HG02852 (cell line): ENCODE results near the gene ERP27.

ENCODE experiments used
- ATAC-seq: cut with Tn5 transposase; IDR thresholded peaks from one replicate; pipeline ENCODE4 v1.9.1; 2021; ENCODE audit warnings: mild to moderate bottlenecking, moderate library complexity; ENCODE audit not compliant: unreplicated experiment

The ERP27 gene

GRCh38 chr12:14937014-14937413 lies 1.3 kb downstream of the ERP27 start:
- ATAC-seq, result no peak

GRCh38 chr12:14936224-14936861 lies 2.0 kb downstream of the ERP27 start:
- ATAC-seq, result no peak

DNA sequence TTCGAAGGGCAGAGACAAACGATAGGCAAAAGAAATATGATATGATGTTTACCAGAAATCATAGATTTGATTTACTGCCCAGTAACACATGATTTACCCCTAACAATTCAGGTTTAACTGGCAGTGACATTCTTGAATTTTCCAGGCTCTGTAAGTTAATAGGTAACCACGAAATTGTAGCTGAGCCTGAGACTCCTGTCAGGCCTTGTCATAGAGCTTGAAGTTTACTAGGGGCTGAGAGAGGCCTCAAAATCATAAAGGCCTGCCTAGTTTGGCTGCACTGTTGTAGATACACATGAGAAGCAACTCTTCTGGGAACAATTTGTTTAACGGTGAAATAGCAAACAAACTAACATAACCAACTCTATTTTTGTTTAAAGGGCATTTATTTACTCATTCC lies 3.3 kb downstream of the ERP27 start:
- no peak for ATAC-seq

DNA sequence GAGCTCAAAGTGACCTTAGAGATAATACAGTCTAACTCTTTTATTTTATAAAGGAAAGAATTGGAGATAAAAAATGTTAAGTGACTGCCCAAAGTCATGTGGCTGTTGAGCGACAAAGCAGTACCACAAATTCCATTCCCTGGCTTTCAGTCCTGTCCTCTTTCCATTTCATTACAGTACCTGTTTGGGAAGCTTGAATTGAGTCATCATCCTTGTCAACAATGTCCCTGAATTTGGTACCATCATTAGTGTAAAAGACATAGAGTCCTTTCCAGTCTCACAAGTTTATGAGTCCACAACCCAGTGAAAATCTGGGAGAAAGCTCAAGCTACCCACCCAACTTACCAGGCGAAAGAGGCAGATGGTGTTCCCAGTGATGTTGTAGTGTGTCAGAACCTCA lies 3.8 kb downstream of the ERP27 start:
- ATAC-seq, result no peak

- no peak for ATAC-seq
Observed at GRCh38 chr12:14931791-14932560, 6.4 kb downstream of the ERP27 start.

DNA sequence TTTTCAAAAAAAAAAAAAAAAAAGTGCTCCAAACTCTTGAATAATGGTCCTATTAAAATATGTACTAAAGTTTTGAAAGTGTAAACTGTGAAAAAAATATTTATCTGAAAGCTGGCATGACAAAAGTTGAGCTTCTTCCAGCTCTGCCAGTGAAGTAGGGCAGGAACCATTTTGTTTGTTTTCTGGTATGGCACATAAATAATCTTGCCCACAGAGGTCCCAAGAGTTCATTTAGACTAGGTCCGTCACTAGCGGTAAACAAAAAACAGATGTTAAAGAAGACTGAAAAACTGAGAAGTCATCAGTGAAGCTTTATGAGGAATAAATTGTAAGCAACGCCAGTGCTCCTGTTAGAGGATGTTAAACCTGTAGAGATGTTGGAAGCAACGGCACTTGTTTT lies 7.0 kb downstream of the ERP27 start:
- ATAC-seq, result no peak

GRCh38 chr12:14930299-14930698 lies 8.0 kb downstream of the ERP27 start:
- no peak for ATAC-seq

- no peak for ATAC-seq
Observed at GRCh38 chr12:14928931-14929330, 9.4 kb downstream of the ERP27 start.

DNA sequence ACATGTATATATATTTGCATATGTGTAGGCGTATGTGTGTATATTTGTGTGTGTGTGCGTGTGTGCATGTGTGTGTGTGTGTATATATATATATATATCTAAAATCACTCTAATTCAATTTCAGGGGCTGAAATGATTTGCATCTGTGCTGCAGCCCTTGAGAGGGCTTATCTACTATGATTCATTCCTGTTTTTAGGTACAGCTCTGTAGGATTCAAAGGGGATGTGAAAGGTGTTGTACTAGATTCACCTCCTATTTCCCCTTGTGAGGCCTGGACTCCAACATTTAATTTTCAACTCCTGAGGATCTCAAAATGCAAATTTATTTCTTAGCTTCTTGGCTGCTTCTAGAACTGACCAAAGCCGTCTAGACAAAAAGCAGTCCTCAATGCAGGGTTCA lies 11.1 kb downstream of the ERP27 start:
- peak; percentile 55 for ATAC-seq

DNA sequence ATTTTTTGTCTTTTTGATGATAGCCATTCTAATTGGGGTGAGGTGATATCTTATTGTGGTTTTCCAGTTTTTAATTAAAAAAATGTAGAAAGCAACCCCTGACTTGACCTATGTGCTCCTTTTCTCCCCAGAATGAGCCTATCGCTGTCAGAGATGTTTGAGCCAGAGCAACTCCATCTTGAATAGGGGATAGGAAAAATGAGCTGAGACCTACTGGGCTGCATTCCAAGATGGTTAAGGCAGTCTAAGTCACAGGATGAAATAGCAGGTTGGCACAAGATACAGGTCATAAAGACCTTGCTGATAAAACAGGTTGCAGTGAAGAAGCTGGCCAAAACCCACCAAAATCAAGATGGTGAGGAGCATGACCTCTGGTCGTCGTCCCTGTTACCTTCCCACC lies 13.8 kb downstream of the ERP27 start:
- no peak for ATAC-seq

DNA sequence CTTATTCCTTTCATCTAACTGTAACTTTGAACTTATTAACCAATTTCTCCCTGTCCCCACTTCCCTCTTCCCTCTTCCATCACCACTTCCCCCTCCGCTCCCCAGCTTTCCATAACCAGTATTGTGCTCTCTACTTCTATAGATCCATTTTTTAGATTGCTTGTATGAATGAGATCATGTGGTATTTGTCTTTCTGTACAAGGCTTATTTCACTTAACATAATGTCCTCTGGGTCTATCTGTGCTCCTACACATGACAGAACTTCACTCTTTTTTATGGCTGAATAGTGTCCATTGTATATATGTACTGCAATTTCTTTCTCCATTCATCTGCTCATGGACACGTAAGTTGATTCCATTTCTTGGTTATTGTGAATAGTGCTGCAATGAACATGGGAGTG lies 14.4 kb downstream of the ERP27 start:
- ATAC-seq, result no peak

- peak; percentile 72 for ATAC-seq
Observed at GRCh38 chr12:14921218-14921617, 17.1 kb downstream of the ERP27 start.

GRCh38 chr12:14920475-14921126 lies 17.7 kb downstream of the ERP27 start:
- ATAC-seq, result peak; percentile 85

- no peak for ATAC-seq
Observed at GRCh38 chr12:14919455-14919854, 18.9 kb downstream of the ERP27 start.

DNA sequence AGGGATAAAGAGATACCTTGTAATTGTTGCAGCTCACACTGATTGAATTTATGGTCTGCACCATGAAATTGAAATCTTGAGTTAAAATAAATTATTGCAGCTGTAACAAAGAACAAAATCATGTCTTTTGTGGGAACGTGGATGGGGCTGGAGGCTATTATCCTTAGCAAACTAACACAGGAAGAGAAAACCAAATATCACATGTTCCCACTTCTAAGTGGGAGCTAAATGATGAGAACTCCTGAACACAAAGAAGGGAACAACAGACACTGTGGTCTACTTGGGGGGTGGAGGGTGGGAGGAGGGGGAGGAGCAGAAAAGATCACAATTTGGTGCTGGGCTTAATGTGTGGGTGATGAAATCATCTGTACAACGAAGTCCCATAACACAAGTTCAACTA lies 22.6 kb downstream of the ERP27 start:
- no peak for ATAC-seq

DNA sequence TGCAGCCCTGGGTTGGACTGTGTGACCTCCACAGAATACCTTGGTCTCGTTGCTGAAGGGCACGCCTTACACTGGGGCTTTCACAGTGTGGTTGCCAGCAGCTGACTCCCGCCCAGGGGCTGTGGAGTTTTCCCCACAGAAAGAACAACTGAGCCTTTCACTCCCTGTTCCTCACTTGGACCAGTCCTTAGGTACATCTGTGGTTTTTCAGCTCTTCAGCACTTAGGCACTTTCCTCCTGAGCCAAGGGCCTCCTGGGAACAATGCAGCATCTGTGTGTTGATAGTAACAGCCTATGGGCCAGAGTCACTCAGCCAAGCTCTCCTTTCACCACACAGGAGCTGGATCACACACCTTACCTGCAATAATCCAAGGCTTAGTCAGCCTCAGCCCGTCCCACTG lies 25.0 kb downstream of the ERP27 start:
- ATAC-seq, result no peak

GRCh38 chr12:14911131-14911530 lies 27.2 kb downstream of the ERP27 start:
- no peak for ATAC-seq

DNA sequence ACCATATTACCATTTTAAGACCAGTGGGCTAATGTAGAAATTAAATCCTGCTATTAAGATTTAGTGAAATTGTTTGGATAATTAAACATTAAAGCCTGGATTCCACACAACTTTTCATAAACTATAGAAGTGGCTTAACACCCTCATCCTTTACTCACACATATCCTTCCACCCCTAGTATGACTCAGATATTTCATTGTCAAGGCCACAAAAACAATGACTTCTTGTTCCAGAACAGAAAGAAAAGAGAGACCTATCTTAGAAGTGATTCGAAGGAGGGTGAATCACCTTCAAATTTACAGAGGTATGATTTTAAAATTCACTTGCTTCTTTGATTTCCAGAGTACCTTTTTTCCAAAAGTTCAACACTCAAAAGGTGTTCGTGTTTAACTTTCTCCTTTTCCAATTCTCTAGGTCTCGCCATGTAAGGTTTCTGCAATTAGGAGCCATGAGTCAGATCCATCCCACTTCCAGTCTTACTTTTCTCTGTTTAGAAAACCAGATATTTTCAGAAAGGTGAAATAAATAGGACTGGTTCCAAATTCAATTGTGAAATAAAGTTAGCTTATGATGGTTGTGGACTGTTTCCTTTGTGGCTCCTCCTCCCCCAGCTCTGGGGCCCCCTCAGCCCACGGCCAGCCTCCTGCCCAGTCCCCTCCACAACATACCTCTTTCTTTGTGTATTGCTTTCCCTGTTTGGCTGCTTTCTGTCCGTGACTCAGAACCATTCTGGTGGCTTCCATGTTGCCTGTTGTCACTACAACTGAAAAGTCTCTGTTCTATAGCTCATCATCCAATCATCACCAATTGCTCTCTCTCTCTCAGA lies 28.0 kb downstream of the ERP27 start:
- no peak for ATAC-seq

DNA sequence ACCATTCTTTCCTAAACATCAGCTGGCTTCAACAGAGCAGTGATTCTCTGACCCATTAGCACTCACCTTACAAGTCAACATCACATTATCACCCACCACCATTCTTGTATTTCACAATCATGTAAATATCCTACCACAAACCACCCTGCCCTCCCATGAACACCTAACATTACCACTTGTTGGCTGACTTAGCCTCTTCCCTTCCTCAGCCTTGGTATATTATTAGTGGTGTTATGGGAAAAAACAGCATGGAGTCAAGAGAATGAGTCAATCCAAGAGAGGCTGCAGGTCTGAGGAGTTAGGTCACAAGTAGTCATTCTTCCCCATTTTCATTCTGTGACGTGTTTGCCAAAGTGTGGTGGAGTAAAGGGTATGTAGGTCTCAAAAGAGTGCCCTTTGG lies 30.4 kb downstream of the ERP27 start:
- ATAC-seq, result no peak

GRCh38 chr12:14906114-14906513 lies 32.2 kb downstream of the ERP27 start:
- no peak for ATAC-seq

GRCh38 chr12:14905269-14906004 lies 32.9 kb downstream of the ERP27 start:
- ATAC-seq, result no peak
